DND-41 (cell line): ENCODE results near the gene DOCK9.

Experiments
- ATAC-seq: fragments of 200-7000 bp; cut with Tn5 transposase; 3 replicates; pipeline ENCODE4 v1.9.1; 2021; ENCODE audit warnings: low read depth; ENCODE audit not compliant: insufficient read depth
- DNase-seq: peaks from one replicate; pipeline ENCODE4 v3.0.0-alpha.2; 2020
- H2AFZ ChIP-seq: 2 replicates; pipeline ENCODE4 v1.6.0; 2012; ENCODE audit warnings: low read depth, low read length
- H3K27ac ChIP-seq: 2 replicates; pipeline ENCODE4 v1.5.1; 2012; ENCODE audit warnings: low read length, inconsistent platforms
- H3K27me3 ChIP-seq: fragments of 200-600 bp; sonication (generic); 2 replicates; pipeline ENCODE4 v1.6.0; 2012; ENCODE audit warnings: low read length, mild to moderate bottlenecking, inconsistent platforms; ENCODE audit not compliant: insufficient read depth, poor library complexity
- H3K36me3 ChIP-seq: 2 replicates; pipeline ENCODE4 v1.5.1; 2012; ENCODE audit warnings: low read length, inconsistent platforms; ENCODE audit not compliant: insufficient read depth
- H3K4me1 ChIP-seq: 2 replicates; pipeline ENCODE4 v1.5.1; 2012; ENCODE audit warnings: mild to moderate bottlenecking, low read length; ENCODE audit not compliant: insufficient read depth
- H3K4me2 ChIP-seq: 2 replicates; pipeline ENCODE4 v1.6.0; 2012; ENCODE audit warnings: mild to moderate bottlenecking, moderate library complexity, low read length, inconsistent platforms; ENCODE audit not compliant: insufficient read depth
- H3K4me3 ChIP-seq, 2 experiments: fragments of 200-600 bp in 1 of 2; shearing (Covaris generic) in 1 of 2; 2 replicates each; pipeline ENCODE4 v1.5.1; 2012 to 2016; ENCODE audit warnings: inconsistent platforms in 2 of 2, low read length in 2 of 2, mild to moderate bottlenecking in 2 of 2, low read depth in 1 of 2, moderate library complexity in 1 of 2
- H3K79me2 ChIP-seq: 2 replicates; pipeline ENCODE4 v1.6.0; 2012; ENCODE audit warnings: low read length, inconsistent platforms; ENCODE audit not compliant: insufficient read depth
- H3K9ac ChIP-seq: 2 replicates; pipeline ENCODE4 v1.6.0; 2012; ENCODE audit warnings: low read depth, mild to moderate bottlenecking, inconsistent platforms, low read length, moderate library complexity
- H3K9me3 ChIP-seq: 2 replicates; pipeline ENCODE4 v1.5.1; 2012; ENCODE audit warnings: low read length, moderate library complexity, mild to moderate bottlenecking, inconsistent platforms; ENCODE audit not compliant: insufficient read depth, severe bottlenecking
- H4K20me1 ChIP-seq: 2 replicates; pipeline ENCODE4 v1.6.0; 2012; ENCODE audit warnings: low read length; ENCODE audit not compliant: insufficient read depth
- CTCF ChIP-seq: IDR thresholded peaks from 2 replicates; pipeline ENCODE4 v1.5.1; 2012; ENCODE audit warnings: borderline replicate concordance, low read length, moderate library complexity, mild to moderate bottlenecking; ENCODE audit not compliant: poor library complexity, severe bottlenecking; ENCODE audit errors: extremely low read depth
- EZH2 ChIP-seq: IDR thresholded peaks from 3 replicates; pipeline ENCODE4 v1.6.1; 2012; ENCODE audit warnings: borderline replicate concordance, low read depth, mild to moderate bottlenecking, moderate library complexity, low read length, inconsistent platforms; ENCODE audit not compliant: severe bottlenecking

DOCK9 gene

GRCh38 chr13:98781905-98782304 lies 196.0 kb downstream of the DOCK9 start:
- Histone ChIP-seq H2AFZ (no peak overlapping the region), H3K9ac (no peak overlapping the region), H4K20me1 (no peaks in the 10 kb centered on the region), H3K27me3 (no peaks in the 10 kb centered on the region), H3K4me1 (peaks cover 9% of the 10 kb centered on the region), H3K36me3 (no peaks in the 10 kb centered on the region), H3K27ac (no peak overlapping the region), H3K79me2 (no peaks in the 10 kb centered on the region), H3K9me3 (no peaks in the 10 kb centered on the region), H3K4me3 (no peak overlapping the region), H3K4me2 (no peak overlapping the region)
- no peak for DNase-seq
- TF ChIP-seq EZH2 (no peak), CTCF (no peak)
- ATAC-seq: no peak

GRCh38 chr13:98781470-98781869 lies 196.4 kb downstream of the DOCK9 start:
- ATAC-seq (no peak), DNase-seq (no peak)
- TF ChIP-seq CTCF (no peak), EZH2 (no peak)
- no peak overlapping the region for H2AFZ ChIP-seq
- no peak overlapping the region for H3K4me2 ChIP-seq
- no peak overlapping the region for H3K4me3 ChIP-seq
- H3K9ac ChIP-seq: no peak overlapping the region
- H3K9me3 ChIP-seq: no peaks in the 10 kb centered on the region
- H4K20me1 ChIP-seq: no peaks in the 10 kb centered on the region
- no peaks in the 10 kb centered on the region for H3K27me3 ChIP-seq
- no peaks in the 10 kb centered on the region for H3K36me3 ChIP-seq
- peaks cover 9% of the 10 kb centered on the region for H3K4me1 ChIP-seq
- no peaks in the 10 kb centered on the region for H3K79me2 ChIP-seq
- H3K27ac ChIP-seq: no peak overlapping the region

DNA sequence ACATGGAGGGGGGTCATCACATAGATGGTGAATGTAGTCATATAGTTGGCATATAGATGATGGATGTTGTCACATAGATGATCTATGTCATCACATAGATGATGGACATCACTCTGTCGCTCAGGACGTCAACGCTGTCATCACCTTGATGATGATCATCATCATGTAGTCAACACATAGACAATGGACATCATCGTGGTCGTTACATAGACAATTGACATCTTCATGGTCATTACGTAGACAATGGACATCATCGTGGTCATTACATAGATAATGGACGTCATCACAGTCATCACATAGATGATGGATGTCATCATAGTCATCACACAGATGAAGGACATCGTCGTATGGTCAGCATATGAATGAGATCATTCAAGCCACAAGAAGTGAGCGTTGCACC lies 196.8 kb downstream of the DOCK9 start:
- Histone ChIP-seq H2AFZ (no peak overlapping the region), H3K9ac (no peak overlapping the region), H3K36me3 (no peaks in the 10 kb centered on the region), H3K4me2 (no peak overlapping the region), H3K27me3 (no peaks in the 10 kb centered on the region), H3K4me1 (peaks cover 9% of the 10 kb centered on the region), H3K9me3 (no peaks in the 10 kb centered on the region), H3K4me3 (no peak overlapping the region), H3K27ac (no peak overlapping the region), H4K20me1 (no peaks in the 10 kb centered on the region), H3K79me2 (no peaks in the 10 kb centered on the region)
- no peak for ATAC-seq
- TF ChIP-seq CTCF (no peak), EZH2 (no peak)
- no peak for DNase-seq

GRCh38 chr13:98780451-98780850 lies 197.4 kb downstream of the DOCK9 start:
- no peaks in the 10 kb centered on the region for H3K36me3 ChIP-seq
- no peak overlapping the region for H2AFZ ChIP-seq
- DNase-seq (no peak), ATAC-seq (no peak)
- no peaks in the 10 kb centered on the region for H4K20me1 ChIP-seq
- H3K9ac ChIP-seq: no peak overlapping the region
- no peak overlapping the region for H3K4me3 ChIP-seq
- no peak overlapping the region for H3K4me2 ChIP-seq
- peaks cover 9% of the 10 kb centered on the region for H3K4me1 ChIP-seq
- H3K79me2 ChIP-seq: no peaks in the 10 kb centered on the region
- no peak overlapping the region for H3K27ac ChIP-seq
- TF ChIP-seq EZH2 (no peak), CTCF (no peak)
- H3K9me3 ChIP-seq: no peaks in the 10 kb centered on the region
- H3K27me3 ChIP-seq: no peaks in the 10 kb centered on the region
